DMS 273 (cell line): ENCODE data around the gene ILF3.
"Not testable (repeated sequence)": the region's sequence is repeated elsewhere in the genome, so short reads cannot be mapped to it uniquely, and the experiment has no call there.

Source experiments
- DNase-seq: peaks from one replicate; lab custom pipeline; 2025; ENCODE audit not compliant: unreplicated experiment; lab: John Stamatoyannopoulos, UW

ILF3 gene

GRCh38 chr19:10642473-10643171 lies 11.5 kb upstream of the ILF3 start:
- no peak for DNase-seq

- no peak for DNase-seq
Observed at GRCh38 chr19:10643172-10643967, 10.8 kb upstream of the ILF3 start.

DNA sequence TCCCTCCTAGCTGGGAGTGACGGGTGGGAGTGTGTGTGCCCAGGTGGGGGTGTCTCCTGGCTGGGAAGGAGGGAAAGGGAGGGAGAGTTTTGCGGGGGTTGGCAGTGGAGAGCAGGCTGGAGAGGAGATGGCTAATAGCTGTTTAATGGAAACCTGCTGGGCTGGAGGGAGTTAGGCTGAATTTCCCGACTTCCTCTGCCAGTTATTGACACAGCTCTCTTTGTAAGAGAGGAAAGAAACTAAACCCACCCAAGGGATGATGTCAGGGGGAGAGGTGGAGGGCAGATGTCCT lies 10.2 kb upstream of the ILF3 start:
- DNase-seq, result no peak

DNA sequence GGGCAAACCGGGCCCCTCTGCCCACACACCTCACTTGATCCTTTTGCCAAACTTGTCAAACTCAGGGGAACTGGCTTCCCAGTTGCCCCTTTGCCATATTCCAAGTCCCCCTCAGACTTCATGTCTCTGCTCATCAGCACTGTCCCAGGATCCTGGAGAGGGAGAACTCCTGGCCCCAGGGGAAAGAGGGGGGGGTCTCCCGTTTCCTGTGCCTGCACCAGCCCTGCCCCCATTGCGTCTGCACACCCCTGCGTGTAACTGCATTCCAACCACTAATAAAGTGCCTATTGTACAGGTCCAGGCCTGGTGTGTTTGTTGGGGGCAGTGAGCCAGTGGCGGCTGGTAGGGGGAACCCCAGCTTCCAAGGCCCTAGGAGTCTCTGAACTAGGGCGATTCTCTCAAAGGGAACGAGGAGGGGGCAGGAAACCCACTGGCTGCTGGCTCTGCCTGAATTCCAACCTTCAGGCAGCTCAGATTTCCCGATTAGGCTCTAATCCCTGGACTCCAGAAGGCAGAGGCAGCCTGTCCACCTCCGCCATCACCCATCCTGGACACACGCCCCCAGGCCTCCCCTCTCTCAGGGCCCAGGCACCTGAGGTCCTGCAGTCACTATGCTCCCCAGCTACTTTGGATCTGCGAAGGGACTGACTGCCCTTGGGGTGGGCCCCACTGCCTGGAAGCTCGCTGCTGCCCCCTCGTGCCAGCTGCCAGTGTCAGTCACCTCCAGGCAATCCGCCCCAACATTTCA lies 9.7 kb upstream of the ILF3 start:
- peak; percentile 89 for DNase-seq

DNA sequence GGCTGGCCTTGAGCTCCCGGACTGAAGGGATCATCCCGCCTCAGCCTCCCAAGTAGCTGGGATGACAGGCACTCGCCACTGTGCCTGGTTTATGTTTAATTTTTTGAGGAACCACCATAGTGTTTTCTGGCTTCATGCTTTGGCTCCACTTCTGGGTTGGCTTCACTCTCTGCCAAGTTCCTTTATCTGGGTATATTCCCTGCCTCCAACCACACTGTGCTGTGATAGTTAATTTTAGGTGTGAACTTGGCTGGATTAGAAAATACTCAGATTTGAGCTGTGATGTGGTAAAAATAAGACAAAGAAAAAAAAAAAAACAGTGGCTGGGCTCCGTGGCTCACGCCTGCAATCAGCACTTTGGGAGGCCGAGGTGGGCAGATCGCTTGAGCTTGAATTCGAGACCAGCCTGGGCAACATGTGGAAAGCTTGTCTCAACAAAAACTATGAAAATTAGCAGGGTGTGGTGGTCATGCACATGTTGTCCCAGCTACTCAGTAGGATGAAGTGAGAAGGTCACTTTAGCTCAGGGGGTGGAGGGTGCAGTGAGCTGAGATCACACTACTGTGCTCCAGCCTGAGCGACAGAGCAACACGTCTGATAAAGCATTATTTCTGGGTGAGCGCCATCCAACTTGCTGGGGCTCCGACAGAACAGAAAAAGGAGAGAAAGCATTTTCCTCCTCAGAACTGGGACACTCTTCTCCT lies 7.5 kb upstream of the ILF3 start:
- DNase-seq, result no peak

DNA sequence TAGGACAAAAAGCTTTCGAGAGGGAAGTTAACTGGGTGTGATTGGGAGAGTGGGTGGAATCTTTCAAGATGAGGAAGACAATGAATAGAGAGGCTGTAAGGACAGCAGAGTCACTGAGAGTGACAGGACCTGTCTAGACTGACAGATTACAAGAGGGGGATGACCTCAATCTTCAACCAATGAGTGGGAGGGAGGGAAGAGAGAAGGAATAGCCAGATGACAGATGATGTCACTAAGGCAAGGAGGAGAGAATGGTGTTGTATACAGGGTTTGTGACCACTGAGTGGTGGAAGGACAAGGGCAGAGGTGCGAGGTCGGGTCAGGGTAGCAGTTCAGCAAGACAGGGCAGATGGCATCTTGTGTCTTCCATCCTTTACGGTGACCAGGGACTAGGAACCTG lies 5.8 kb upstream of the ILF3 start:
- DNase-seq, result no peak

DNA sequence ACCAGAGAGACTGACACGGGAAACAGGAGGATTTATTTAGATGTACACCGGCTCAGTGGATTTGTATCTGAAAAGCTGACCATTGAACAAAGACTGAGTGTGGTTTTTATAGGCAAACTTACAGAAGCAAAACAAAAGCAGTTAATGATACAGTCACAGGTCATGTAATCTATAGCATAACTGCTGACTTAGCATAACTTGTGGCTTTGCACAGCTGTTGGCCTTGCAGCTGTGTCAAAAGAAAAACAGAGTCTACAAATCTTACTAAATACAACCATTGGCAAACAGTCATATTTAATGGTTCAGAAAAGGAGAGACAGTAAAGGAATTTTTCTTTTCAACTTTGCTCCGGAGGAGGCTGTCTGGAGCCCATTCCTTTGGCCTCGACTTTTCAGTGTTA lies 2.3 kb upstream of the ILF3 start:
- no peak for DNase-seq

GRCh38 chr19:10653482-10653731 lies 739 bp upstream of the ILF3 start:
- no peak for DNase-seq

DNA sequence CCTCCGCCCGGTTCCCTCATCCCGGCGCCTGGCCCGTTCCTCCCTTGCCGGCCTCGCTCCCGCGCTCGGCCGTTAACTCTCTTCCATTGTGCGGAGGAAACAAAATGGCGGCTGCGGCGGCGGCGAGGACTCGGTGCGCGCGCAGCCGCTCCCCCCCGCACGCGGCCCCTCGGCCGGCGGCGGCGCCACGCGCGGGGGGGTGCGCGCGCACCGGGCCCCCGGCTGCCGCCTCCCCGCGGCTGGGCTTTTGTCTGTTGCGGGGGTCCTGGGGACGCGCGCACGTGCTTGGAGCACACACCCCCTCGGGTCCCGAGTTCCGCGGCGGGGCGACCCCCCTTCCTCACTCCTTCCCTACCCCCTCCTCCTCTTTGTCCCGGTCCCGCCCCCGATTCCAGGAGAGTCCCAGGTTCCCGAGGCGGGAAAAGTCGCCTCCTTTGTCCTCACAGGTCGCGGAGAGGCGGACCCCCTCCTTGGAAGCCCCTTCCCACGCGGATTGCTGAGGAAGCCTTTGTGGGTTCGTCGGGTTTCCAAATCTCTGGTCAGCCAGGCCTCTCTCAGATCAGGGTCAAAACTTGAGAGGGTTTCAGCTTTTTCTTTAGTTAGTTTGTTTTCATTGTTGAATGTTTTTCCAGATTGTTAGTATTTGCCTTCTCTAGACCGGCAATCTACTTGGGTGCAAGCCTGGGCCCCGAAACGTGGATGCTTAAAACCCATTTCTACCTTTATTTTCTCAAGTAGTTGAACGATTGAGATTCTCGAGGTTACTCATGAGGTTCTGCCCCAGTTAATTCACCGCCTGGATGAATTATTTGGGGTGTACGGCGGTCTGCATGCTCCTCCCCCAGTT lies 687 bp downstream of the ILF3 start:
- DNase-seq, result peak; percentile 90

- DNase-seq, result peak; percentile 62
Observed at GRCh38 chr19:10655457-10656312, 1.5 kb downstream of the ILF3 start.

DNA sequence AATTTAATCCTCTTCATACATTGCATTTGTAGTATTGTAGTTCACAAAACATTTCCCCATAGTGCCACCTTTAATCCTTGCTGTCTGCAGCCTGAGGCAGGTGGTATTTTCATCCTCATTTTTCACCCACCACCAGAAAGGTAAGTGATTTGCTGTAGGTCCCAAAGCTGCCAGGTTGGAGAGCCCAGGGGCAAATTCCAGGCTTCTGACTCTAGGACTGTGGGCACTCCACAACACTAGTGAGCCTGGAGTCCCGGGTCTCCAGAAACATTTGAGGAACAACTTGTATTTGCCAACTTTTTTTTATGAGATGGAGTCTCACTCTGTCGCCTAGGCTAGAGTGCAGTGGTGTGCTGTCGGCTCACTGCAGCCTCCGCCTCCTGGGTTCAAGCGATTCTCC lies 6.2 kb downstream of the ILF3 start:
- no peak for DNase-seq

DNA sequence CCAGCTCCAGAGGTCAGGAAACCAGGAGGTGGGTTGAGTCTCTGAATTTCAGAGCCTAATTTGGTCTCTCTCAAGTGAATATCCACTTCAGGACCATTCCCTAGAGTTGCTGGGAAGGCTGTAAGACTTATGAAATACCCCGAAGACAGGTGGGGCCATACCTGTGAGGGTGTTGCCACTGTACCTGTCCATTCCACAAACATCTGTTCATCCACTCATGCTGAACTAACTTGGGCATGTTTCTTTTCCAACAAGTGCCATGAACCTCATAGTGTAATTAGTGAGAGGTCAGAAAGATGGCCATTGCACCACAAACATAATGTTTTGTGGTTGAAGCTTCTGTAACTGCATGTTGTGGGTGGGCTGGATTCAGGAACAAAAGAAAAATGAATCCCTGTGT lies 7.8 kb downstream of the ILF3 start:
- no peak for DNase-seq

- no peak for DNase-seq
Observed at GRCh38 chr19:10662384-10663251, 8.5 kb downstream of the ILF3 start.

DNA sequence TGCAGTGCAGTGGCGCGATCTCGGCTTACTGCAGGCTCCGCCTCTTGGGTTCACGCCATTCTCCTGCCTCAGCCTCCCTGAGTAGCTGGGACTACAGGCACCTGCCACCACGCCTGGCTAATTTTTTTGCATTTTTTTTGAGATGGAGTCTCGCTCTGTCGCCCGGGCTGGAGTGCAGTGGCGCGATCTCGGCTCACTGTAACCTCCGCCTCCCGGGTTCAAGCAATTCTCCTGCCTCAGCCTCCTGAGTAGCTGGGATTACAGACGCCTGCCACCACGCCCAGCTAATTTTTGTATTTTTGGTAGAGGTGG lies 9.1 kb downstream of the ILF3 start:
- DNase-seq, result not testable (repeated sequence)

GRCh38 chr19:10667867-10668266 lies 13.7 kb downstream of the ILF3 start:
- DNase-seq, result no peak

GRCh38 chr19:10669246-10669645 lies 15.1 kb downstream of the ILF3 start:
- peak; percentile 25 for DNase-seq

GRCh38 chr19:10670182-10670581 lies 16.0 kb downstream of the ILF3 start:
- no peak for DNase-seq

DNA sequence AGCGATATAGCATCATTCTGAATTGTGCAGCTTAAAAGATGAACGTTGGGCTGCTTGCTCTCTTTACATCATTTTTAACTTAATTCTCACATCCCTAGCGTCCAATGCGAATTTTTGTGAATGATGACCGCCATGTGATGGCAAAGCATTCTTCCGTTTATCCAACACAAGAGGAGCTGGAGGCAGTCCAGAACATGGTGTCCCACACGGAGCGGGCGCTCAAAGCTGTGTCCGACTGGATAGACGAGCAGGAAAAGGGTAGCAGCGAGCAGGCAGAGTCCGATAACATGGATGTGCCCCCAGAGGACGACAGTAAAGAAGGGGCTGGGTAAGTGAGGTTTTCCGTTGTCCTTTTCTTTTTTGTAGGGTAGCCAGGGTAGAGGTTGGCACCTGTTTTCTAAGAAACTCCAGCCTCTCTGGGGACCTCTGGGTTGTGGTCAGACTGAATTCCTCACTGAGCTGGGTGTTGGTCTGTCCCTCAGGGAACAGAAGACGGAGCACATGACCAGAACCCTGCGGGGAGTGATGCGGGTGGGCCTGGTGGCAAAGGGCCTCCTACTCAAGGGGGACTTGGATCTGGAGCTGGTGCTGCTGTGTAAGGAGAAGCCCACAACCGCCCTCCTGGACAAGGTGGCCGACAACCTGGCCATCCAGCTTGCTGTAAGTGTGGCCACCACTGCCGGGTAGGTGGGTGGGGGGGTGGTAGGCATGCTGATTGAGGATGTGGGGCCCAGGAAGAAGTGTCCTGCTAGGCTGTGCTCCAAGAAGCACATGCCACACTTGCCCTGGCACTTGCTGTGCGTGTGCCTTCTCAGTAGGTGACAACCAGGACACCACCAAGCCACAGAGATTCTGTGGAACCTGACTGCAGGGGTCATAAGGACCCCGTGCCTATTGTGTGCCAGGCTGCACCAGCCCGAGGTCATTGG lies 17.0 kb downstream of the ILF3 start:
- no peak for DNase-seq
